HL-60 (cell line): ENCODE measurements around the gene TNFRSF8.

ENCODE experiments used
- GABPA ChIP-seq: IDR thresholded peaks from 2 replicates; pipeline ENCODE4 v1.6.1; 2012; ENCODE audit warnings: low read depth
- POLR2AphosphoS5 ChIP-seq: IDR thresholded peaks from 2 replicates; pipeline ENCODE4 v1.6.1; 2012; ENCODE audit warnings: low read depth
- TF ChIP-seq, protein P1 (sequence below): IDR thresholded peaks from one replicate; pipeline ENCODE4 v1.5.1; 2011; ENCODE audit warnings: low read length, control low read depth, inconsistent platforms; ENCODE audit not compliant: insufficient read depth

DNA sequence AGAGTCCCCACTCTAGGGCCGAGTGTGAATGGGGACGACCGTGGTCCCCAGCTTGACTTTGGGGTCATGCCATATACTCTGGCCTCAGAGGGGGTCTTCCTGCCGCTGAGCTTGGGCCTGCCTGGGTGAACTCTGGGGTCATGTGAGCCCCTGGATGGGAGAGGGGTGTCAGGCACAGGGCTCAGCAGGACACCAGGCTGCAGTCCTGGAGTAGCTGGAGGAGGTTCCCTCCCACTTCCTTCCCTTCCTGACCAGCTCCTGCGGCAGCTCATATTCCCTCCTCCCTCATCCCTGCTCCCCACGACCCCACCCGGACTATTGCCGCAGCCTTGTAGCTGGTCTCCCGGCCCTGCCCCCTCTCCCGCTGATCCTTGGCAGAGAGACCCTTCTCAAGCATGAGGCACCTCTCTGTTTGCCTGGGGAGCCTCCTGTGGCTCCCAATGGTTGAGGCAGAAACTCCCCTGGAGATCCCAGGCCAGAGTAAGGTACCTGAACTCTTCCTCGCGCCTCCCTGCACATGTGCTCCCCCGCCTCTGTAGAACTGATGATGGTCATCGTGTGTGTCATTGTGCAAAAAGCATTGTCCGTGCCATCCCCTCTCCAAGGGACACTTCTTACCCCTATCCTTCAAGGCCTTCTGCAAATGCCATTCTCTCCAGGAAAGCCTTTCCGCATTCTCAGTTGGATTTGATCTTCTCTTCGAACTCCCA is 105.5 kb downstream of the TNFRSF8 start:
- TF ChIP-seq, protein P1, sequence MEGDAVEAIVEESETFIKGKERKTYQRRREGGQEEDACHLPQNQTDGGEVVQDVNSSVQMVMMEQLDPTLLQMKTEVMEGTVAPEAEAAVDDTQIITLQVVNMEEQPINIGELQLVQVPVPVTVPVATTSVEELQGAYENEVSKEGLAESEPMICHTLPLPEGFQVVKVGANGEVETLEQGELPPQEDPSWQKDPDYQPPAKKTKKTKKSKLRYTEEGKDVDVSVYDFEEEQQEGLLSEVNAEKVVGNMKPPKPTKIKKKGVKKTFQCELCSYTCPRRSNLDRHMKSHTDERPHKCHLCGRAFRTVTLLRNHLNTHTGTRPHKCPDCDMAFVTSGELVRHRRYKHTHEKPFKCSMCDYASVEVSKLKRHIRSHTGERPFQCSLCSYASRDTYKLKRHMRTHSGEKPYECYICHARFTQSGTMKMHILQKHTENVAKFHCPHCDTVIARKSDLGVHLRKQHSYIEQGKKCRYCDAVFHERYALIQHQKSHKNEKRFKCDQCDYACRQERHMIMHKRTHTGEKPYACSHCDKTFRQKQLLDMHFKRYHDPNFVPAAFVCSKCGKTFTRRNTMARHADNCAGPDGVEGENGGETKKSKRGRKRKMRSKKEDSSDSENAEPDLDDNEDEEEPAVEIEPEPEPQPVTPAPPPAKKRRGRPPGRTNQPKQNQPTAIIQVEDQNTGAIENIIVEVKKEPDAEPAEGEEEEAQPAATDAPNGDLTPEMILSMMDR = no peak
- no peak for TF ChIP-seq POLR2AphosphoS5
- no peak for TF ChIP-seq GABPA
